ENCODE data around the gene CADM4.
A peak's percentile ranks its signal among the peaks of the same experiment; 100 is the strongest.

The CADM4 gene

DNA sequence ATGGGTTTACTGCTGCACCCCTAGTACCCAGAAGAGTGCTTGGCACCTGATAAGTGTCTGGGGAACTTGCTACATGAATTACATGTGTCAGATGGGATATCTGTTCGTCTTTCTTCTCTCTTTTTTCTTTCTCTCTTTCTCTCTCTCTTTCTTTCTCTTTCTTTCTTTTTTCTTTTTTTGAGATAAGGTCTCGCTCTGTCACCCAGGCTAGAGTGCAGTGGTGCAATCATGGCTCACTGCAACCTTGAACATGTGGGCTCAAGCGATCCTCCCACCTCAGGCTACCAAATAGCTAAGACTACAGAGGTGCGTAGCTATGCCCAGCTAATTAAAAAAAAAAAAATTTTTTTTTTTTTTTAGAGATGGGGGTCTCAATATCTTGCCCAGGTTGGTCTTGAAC lies 6.1 kb downstream of the CADM4 start:
- no peak for DNase-seq (ENCODE audit: low read depth)

- no peak for DNase-seq (ENCODE audit: low read depth)
These were observed 8.2 kb downstream of the CADM4 start for GRCh38 chr19:43631491-43631890.

GRCh38 chr19:43628646-43629326 lies 10.9 kb downstream of the CADM4 start:
- no peak for DNase-seq (ENCODE audit: low read depth)

- no peak for DNase-seq (ENCODE audit: low read depth)
These were observed 12.8 kb downstream of the CADM4 start for GRCh38 chr19:43626838-43627237.

DNA sequence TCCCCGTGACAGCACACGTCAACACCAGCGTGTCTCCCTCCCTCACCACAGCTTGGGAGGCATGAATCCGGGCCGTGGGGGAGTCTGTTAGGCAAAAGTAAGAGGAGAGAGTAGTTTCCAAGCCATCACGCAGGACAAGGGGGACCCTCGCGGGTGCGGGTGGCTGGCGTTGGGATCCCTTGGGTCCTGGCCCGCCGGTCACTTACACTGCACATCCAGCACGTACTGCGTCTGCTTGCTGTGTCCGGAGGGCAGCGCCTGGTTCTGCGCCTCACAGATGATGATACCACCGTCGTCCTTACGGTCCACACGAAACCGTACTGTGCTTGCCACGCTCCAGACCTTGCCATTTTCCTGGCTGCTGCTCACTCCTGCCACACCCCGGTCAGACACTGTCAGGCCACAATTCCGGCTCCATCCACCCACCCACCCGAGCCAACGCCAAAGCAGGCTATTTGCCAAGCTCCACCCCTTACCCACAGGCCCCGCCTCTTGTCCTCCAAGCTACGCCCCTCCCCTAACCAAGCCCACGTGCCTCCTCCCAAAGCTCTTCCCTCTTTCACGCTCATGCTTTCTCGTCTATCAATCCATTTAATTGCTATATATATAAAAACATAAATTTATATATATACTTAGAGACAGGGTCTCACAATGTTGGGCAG lies 13.6 kb downstream of the CADM4 start:
- DNase-seq (ENCODE audit: low read depth) = no peak

- no peak for DNase-seq (ENCODE audit: low read depth)
These were observed 14.7 kb downstream of the CADM4 start for GRCh38 chr19:43624933-43625332.

- DNase-seq (ENCODE audit: low read depth) = no peak
These were observed 15.6 kb downstream of the CADM4 start for GRCh38 chr19:43623889-43624670.

DNA sequence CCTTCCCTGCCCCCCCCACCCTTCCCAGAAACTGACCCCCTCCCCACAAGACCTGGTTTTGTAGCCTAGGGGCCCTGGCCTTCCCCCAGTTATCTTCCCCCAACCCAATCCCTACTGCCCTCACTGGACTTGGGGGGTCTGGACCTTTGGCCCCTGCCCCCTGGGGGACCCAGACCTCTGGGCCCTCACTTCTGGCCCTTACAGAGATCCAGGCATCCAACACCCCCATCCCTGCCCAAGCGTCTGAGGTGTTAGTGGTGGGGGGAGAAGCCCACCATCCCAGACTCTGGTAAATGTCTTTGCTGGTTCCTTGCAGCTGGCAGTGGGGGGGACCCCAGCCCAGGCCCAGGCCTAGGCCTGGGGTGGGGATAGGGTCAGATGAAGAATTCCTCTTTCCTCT lies 16.7 kb downstream of the CADM4 start:
- no peak for DNase-seq (ENCODE audit: low read depth)

- no peak for DNase-seq (ENCODE audit: low read depth)
These were observed 17.6 kb downstream of the CADM4 start for GRCh38 chr19:43622070-43622469.

DNA sequence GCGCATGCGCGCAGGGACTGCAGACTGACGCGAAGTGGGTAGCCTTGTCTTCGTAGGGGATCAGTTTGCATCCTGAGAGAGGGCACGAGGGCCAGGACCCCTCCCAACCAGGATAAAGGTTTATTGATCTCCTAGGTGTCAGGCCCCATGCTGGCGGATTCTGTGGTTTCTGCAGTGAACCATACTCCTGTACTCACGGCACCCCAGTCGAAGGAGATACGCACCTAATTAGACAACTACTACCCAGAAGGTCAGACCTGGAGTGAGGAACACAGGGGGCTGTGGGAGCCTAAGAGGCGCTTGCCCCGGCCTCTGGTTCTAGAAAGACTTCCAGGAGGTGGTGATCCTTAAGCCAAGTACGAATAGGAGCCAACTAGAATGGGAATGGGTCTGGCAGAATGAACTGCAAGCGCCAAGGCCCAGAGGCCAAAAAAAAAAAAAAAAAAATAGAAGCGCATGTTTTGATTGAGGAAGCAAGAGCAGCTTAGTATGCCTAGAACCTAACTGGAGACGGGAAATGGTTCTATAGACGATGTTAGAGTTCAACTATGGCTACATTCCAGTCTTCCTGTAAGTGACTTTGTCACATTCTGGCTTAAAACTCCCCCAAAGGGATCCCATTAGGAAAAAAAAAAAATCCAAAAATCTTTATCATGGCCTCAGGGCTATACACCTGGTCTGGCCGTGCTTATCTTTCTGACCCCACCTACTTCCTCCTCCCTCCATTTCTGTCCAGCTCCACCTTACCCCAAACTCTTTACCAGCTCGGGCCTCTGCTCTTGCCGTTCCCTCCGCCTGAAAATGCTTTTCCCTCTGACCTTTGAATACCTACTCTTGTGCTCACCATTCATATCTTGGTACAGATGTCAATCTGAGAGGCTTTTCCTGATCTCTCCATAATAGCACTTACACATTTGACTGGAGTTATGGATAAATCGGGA lies 19.3 kb downstream of the CADM4 start:
- DNase-seq (ENCODE audit: low read depth) = no peak

GRCh38 chr19:43619262-43620060 lies 20.2 kb downstream of the CADM4 start, which contains the start of gene ZNF428:
Gene ZNF428 (minus strand): TSS chr19:43619629. CDS start chr19:43614304, 5,325 bp downstream.
- peak; percentile 27 for DNase-seq (ENCODE audit: low read depth)

DNA sequence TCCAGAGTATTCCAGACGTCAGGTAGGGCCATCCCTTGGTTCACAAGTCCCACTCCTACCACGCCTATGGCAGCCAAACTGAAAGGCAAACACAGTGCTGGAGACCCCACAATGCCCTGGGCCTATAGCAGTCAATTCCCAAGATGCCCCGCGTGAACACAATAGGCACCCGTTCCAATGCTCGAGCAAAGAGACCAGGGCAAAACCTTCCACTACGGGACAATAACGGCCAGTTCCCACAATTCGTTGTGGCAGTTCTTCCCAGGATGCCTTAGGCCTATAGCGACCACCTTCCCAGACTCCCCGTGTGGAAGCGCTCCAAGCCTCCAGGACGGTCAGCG lies 20.8 kb downstream of the CADM4 start:
- no peak for DNase-seq (ENCODE audit: low read depth)

DNA sequence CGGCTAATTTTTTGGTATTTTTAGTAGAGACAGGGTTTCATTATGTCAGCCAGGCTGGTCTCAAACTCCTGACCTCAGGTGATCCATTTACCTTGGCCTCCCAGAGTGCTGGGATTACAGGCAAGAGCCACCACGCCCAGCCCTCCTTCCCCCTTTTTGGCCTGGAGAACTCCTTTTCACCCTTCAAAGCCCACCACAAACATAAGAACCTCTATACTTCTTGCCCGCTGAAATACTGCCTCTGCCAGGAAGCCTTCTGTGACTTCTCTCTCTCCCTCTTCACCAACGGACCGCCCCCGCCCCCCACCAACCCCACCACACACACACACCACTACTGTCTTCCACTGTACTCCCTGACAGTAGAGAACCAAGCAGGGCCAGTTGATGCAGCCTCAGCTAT lies 22.7 kb downstream of the CADM4 start:
- no peak for DNase-seq (ENCODE audit: low read depth)

DNA sequence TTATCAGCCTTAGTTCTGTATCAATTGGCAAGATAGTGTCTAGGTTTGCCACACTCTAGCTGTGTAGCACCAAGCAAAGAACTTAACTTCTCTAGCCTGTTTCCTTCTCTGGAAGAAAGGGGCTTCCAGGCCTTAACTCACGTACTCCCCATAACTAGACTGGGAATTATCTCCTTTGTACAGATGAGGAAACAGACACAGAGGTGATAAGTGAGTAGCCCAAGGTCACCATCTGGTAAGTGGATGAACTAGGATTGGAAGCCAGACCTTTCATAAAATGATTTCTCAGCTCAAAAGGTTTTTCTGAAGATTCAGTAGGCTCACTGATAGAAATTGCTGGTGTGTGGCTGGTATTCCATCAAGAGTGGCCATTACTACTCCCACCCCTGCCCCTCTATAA lies 23.3 kb downstream of the CADM4 start:
- no peak for DNase-seq (ENCODE audit: low read depth)

DNA sequence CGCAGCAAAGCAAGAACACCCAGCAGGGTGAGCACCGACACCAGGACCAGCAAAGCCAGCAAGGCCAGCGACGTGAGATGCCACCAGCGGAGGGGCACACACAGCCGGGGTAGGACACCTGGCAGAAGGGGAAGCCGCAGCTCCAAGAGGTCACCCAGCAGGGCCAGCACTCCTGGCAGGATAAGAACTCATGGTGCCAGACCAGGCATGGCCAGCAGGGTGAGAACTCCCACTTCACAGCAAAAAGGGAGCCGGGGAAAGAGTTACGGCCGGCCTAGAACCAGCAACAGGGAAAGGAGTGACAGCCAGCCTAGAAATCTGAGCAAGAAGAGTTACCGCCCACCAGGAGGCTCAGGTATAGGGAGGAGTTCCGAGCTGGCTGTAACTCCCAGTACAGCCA lies 27.3 kb downstream of the CADM4 start:
- no peak for DNase-seq (ENCODE audit: low read depth)

- no peak for DNase-seq (ENCODE audit: low read depth)
These were observed 27.9 kb downstream of the CADM4 start, which contains the start of gene SRRM5 for GRCh38 chr19:43611788-43612187. Gene SRRM5 (plus strand): TSS chr19:43612088. CDS start chr19:43612122, 34 bp downstream.

DNA sequence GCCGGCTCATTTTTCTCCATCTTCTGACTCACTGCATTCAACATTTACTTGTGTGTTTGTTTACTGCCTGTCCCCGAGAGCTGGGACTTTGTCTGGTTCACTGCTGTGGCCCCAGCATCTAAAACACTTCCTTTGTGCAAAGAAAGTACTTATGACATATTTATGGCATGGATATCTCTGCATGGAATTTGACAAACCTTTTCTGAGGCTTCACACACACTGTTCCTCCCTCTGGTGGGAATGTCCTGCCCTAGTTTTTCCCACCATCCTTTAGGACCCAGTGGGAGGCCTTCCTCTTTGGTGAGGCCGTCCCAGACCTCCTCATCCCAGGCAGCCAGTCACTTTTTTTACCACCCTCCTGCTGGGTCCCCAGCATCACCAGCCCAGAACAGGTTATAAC lies 29.2 kb downstream of the CADM4 start:
- no peak for DNase-seq (ENCODE audit: low read depth)

- DNase-seq (ENCODE audit: low read depth) = no peak
These were observed 29.8 kb downstream of the CADM4 start for GRCh38 chr19:43609872-43610271.

DNA sequence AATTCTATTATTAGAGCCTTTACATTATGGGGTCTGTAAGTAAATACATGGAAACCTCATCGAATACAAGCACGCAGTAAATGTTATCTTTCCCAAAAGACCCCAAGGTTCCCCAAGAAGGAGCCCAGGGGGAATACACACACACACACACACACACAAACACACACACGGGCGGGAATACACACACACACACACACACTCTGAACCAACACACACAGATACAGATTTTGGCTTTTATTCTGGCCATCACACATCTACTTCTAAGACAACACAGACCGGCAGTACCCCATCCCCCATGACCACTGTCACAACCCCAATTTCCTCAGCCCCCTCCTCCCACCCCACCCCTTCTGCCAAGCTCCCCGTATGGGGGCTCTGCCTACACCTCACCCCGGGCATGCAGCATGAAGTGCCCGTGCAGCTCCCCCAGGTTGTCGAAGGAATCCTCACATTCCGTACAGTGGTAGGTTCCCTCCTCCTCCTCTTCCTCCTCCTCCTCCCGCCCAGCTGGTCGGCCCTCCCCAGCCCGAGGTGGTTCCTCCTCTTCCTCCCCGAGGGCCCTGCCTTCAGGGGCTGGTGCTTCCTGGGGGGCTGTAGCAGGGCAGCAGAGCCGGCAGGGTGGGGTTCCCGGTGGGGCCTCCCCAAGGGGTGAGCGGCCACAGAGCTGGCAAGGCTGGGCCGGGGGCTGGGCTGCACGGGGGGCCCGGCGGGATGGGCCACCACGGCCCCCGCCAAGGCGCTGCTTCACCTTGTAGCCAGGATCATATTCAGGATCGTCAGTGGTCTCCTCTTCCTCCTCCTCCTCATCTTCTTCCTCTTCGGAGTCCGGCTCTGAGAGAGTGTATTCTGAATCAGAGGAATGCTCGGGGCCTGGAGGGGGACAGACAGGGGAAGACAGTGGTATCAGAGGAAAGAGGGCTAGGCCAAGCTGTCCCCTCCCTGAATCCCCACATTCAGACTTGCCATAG lies 32.1 kb downstream of the CADM4 start:
- DNase-seq (ENCODE audit: low read depth) = no peak

All from GM04503 (cell line).